HG02943 (cell line): Measurements from ENCODE around the gene ACER3.
"Not testable (repeated sequence)": the region's sequence is repeated elsewhere in the genome, so short reads cannot be mapped to it uniquely, and the experiment has no call there.

ENCODE experiments used
- ATAC-seq: cut with Tn5 transposase; IDR thresholded peaks from one replicate; pipeline ENCODE4 v1.9.1; 2021; ENCODE audit warnings: mild to moderate bottlenecking, low read depth, moderate library complexity; ENCODE audit not compliant: unreplicated experiment

The ACER3 gene

GRCh38 chr11:76862794-76863193 is 2.1 kb downstream of the ACER3 start:
- ATAC-seq, result not testable (repeated sequence)

DNA sequence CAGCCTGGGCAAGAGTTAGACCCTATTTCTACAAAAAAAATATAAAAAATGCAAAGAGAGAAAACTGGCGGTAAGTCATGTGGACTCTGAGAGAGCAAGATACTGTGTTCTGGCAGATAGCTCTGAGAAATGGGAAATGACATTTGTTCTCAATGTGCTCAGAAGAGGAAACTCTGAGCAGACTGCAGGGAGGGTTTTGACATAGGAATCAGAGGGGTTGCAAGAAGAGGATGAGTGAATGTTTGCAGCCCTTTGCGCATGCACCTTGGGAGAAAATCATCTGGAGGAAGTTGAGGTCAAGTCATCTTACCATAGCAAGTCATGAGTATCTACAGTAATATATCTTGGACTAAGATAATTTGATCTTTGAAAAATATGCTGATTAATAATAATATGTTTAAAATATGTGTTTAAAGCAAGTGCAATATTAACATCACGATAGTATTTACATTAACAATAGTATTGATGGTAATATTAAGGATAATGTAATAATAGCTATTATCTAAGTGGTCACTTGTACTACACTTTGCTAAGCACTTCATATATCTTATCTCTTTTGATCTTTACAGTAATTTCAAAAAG is 2.6 kb downstream of the ACER3 start:
- no peak for ATAC-seq

DNA sequence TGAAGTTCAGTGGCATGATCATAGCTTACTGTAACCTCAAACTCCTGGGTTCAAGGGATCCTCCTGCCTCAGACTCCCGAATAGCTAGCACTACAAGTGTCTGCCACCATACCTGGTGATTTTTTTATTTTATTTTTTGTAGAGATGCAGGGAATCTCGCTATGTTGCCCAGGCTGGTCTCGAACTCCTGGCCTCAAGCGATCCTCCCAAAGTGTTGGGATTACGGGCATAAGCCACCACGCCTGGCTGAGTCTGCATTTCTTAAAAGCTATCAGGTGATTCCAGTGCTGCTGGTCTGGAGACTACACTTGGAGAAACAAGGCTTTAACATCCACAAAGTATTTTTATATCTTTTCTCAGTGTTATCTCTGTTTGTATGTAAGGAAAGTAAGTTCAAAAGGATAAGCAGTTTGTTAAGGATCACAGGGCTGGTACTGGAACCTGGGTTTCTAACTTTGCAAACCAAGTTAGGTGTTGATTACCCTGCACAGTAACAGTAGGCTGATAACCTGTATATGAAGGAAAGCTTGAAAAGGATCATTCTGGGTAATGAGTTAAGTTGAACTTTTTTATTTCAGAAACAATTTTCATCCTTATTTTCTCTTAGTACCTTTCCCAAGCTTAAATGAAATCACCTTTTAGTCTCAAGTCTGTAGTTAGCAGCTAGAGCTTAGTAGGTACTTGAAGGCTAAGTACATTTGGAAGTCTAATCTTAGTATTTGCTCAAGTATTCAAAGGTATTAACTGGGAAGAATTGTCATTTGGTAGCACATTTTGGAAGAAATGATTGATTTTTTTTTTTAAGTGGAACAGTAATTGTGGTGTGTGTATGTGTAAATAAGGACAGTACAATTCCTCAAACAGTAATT is 12.5 kb downstream of the ACER3 start:
- ATAC-seq, result no peak

DNA sequence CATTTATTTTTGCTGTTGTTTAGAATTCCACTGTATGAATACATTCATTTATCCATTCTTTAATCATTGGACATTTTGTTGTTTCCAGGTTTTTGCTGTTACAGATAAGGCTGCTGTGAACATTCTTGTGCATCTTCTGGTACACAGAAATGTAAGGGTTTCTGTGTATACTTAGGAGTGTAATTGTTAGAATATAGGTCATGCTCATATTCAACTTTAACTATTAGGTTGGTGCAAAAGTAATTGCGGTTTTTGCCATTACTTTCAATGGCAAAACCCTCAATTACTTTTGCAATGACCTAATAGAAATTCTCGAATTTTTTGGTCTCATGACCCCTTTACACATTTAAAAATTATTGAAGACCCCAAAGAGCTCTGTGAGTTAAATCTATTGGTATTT is 17.3 kb downstream of the ACER3 start:
- no peak for ATAC-seq

- no peak for ATAC-seq
Measured at GRCh38 chr11:76880314-76880713, 19.6 kb downstream of the ACER3 start.

DNA sequence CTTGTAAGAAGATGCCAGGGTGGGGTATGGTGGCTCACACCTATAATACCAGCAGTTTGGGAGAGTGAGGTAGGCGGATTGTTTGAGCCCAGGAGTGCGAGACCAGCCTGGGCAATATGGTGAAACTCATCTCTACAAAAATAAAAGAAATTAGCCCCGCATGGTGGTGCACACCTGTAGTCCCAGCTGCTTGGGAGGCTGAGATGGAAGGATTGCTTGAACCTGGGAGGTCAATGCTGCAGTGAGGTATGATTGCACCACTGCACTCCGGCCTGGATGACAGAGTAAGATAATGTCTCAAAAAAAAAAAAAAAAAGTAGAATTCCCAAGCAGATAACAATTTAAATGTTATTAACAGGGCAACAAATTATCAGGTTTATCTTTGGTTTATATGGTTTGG is 20.2 kb downstream of the ACER3 start:
- ATAC-seq, result no peak

GRCh38 chr11:76885390-76886097 is 24.8 kb downstream of the ACER3 start:
- no peak for ATAC-seq

DNA sequence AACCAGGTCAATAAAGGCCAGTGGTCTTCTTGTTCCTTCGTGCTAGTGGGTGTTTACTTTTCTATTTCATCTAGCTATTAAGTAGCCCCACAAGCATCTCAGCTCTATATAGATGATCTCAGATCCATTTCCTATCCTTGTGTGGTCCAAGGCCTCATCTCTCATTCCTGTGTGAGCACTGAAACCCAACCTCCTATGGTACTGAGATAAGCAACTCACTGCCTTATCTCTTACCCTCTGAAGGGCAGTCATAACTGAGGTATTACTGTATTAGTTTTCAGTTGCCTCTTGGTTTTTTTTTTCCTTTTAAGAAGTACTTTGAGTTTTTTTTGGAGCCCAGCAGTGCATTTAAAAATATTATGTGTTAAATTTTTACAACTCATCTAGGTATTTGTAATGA is 28.3 kb downstream of the ACER3 start:
- ATAC-seq, result no peak

- ATAC-seq, result no peak
Measured at GRCh38 chr11:76889411-76889975, 28.8 kb downstream of the ACER3 start.

GRCh38 chr11:76890329-76890728 is 29.6 kb downstream of the ACER3 start:
- ATAC-seq, result no peak

DNA sequence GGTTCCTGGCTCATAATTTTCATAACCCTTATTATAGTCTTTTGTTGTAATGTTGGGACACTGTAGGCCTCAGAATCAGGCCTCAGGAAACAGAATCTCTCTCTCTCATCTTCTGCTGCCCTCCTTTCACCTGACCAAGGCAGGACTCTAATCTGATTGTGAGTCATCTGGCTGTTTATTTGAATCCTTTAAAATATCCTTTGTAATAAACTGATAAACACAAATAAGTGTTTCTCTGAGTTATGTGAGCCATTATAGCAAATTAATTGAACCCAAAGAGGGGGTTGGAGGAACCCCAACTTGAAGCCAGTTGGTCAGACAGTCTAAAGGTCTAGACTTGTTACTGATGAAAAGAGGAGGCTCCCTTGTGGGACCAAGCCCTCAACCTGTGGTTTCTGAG is 30.6 kb downstream of the ACER3 start:
- ATAC-seq, result no peak

DNA sequence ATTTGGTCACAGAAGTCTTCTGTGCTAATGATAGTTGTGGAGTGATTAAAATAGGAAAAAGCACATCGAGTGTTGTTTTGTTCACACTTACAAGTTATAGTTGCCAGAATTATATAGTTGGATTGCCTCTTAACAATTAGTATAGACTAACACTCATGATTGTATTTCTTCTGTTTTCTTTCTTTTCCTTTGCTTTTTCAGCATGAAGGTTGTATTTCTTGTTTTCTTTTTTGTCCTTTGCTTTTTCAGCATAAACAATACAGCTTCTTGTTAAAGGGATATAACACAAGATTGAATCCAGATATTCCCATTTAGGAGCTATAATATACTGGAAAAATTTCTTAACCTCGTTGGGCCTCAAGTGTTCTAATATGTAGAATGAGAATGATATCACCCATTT is 31.1 kb downstream of the ACER3 start:
- no peak for ATAC-seq

DNA sequence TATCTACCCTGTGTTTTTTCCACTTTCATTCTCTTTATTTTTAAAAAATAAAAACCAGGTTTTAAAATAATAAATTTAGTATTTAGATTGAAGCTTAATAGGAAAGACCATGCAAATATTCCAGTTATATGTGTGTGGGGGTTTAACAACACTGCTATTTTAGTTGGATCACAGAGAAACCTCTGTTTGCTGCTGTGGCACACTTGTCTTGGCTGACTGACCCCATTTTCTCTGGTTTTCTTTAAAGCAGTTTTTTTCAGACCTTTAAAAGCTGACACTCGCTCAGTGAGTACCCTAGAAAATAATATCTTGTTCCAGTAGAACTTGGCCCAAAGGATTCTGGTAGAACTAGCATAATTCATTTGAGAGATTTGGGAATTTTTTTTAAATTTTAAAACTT is 31.6 kb downstream of the ACER3 start:
- ATAC-seq, result no peak

- ATAC-seq, result no peak
Measured at GRCh38 chr11:76897233-76897632, 36.5 kb downstream of the ACER3 start.

- ATAC-seq, result no peak
Measured at GRCh38 chr11:76901144-76901543, 40.4 kb downstream of the ACER3 start.

DNA sequence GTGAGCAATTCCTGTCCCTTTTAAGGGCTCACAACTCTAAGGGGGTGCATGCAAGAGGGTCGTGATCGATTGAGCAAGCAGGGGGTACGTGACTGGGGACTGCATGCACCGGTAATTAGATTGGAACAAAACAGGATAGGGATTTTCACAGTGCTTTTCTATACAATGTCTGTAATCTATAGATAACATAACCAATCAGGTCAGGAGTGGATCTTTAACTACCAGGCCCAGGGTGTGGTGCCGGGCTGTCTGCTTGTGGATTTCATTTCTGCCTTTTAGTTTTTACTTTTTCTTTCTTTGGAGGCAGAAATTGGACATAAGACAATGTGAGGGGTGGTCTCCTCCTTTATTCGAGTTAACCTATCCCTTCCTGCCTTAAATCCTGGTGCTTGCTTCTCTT is 40.9 kb downstream of the ACER3 start:
- not testable (repeated sequence) for ATAC-seq

DNA sequence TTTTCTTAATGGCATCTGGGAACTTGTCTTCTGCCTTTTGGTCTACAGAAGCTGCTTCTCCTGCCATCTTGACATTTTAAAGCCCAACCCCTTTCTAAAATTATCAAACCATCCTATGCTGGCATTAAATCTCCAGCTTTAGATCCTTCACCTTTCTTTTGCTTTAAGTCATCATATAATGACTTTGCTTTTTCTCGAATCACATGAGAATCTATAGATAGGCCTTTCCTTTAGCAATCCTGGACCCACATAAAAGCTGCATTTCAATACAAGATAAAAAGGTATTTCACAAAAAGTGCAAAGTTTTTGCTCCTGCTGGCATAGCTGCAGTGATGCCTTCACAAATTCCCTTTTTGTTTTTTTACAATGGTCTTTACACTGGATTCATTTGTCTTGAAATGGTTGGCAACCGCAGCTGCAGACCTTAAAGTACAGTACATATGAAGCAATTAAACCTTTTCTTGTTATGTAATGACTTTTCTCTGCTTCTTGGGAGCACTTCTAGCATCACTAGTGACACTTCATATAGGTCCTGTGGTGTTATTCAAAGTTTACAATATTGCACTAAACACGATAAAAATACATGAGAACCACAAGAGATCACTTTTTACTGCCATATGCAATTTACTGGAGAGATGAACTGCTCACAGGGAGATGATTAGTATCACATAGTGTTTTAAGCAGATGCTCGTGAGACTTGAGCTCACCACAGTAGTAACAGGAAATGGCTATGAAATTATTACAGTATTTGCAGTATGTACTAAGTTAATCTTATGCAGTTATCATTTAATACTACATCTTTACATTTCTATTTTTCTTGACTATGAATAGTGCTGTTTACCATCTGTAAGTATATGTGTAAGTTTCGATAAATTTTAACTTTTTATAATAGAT is 41.6 kb downstream of the ACER3 start:
- no peak for ATAC-seq

GRCh38 chr11:76903325-76903724 is 42.6 kb downstream of the ACER3 start:
- no peak for ATAC-seq

DNA sequence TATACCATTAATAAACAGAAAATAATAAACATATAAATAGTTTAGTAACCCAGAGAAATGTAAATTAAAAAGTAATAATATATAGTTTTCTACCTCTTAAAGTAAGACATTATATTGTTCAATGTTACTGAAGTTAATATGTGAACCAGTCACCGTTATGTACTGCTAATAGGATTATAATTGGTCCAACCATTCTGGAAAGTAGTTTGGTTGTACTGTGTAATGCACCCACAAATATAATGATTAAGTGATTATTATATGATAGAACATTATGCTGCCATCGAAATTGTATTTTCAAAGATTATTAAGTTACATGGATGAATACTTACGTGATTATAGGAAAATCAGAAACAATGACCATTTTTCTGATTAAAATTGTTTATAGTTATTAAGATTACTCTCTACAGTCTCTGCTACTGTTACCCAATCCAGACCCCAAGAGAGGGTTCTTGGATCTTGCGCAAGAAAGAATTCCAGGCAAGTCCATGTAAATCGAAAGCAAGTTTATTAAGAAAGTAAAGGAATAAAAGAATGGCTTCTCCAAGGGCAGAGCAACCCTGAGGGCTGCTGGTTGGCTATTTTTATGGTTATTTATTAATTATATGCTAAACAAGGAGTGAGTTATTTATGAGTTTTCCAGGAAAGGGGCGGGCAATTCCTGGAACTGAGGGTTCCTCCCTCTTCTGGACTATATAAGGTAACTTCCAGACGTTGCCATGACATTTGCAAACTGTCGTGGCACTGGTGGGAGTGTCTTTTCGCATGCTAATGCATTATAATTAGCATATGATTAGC is 50.1 kb downstream of the ACER3 start:
- ATAC-seq, result no peak
